Osteoblast (primary cell): ENCODE results near the gene RNASE11. TPM values are rescaled to one million over a fixed set of nuclear protein-coding genes. Genes with fewer than 3 reads are reported as not detected.

ENCODE experiments used
- DNase-seq: peaks from one replicate; pipeline ENCODE4 v3.0.0; 2011; ENCODE audit warnings: low spot score, mixed read lengths; ENCODE audit not compliant: insufficient read length; ENCODE audit errors: missing footprints
- H2AFZ ChIP-seq: 2 replicates; pipeline ENCODE4 v1.6.0; 2011; ENCODE audit warnings: mild to moderate bottlenecking, low read length
- H3K27ac ChIP-seq: 2 replicates; pipeline ENCODE4 v1.5.1; 2011; ENCODE audit warnings: mild to moderate bottlenecking, low read depth, low read length, moderate library complexity
- H3K27me3 ChIP-seq: 2 replicates; pipeline ENCODE4 v1.6.0; 2012; ENCODE audit warnings: mild to moderate bottlenecking, control low read depth, inconsistent platforms, low read length, moderate library complexity; ENCODE audit not compliant: insufficient read depth
- H3K36me3 ChIP-seq: 2 replicates; pipeline ENCODE4 v1.5.1; 2011; ENCODE audit warnings: mild to moderate bottlenecking, low read length, control low read depth, moderate library complexity; ENCODE audit not compliant: insufficient read depth
- H3K4me1 ChIP-seq: 2 replicates; pipeline ENCODE4 v1.5.1; 2011; ENCODE audit warnings: mild to moderate bottlenecking, low read length, control low read depth, moderate library complexity; ENCODE audit not compliant: insufficient read depth
- H3K4me2 ChIP-seq: 2 replicates; pipeline ENCODE4 v1.6.0; 2011; ENCODE audit warnings: mild to moderate bottlenecking, low read length; ENCODE audit not compliant: insufficient read depth
- H3K4me3 ChIP-seq: fragments of 200-600 bp; sonication (generic); 3 replicates; pipeline ENCODE4 v1.5.1; 2012; ENCODE audit warnings: mild to moderate bottlenecking, low read length, inconsistent platforms; ENCODE audit not compliant: insufficient read depth
- H3K79me2 ChIP-seq: 2 replicates; pipeline ENCODE4 v1.6.0; 2012; ENCODE audit warnings: mild to moderate bottlenecking, low read length, control low read depth, inconsistent platforms; ENCODE audit not compliant: insufficient read depth
- H3K9me3 ChIP-seq: 2 replicates; pipeline ENCODE4 v1.5.1; 2011; ENCODE audit warnings: low read depth, low read length, control low read depth
- H4K20me1 ChIP-seq: 2 replicates; pipeline ENCODE4 v1.6.0; 2012; ENCODE audit warnings: mild to moderate bottlenecking, low read length, control low read depth; ENCODE audit not compliant: insufficient read depth
- total RNA-seq: library from RNA; depleted of rRNA; stranded (reverse); fragments of >200 nt; gene quantifications from 2 replicates; pipeline ENCODE4 v1.2.3, GENCODE V29; 2012
- TF ChIP-seq, protein P1 (sequence below): IDR thresholded peaks from 2 replicates; pipeline ENCODE4 v1.5.1; 2011; ENCODE audit warnings: mild to moderate bottlenecking, low read depth, low read length, moderate library complexity; ENCODE audit errors: extremely low read depth

The RNASE11 gene
- total RNA-seq, 1 donor, result not detected

DNA sequence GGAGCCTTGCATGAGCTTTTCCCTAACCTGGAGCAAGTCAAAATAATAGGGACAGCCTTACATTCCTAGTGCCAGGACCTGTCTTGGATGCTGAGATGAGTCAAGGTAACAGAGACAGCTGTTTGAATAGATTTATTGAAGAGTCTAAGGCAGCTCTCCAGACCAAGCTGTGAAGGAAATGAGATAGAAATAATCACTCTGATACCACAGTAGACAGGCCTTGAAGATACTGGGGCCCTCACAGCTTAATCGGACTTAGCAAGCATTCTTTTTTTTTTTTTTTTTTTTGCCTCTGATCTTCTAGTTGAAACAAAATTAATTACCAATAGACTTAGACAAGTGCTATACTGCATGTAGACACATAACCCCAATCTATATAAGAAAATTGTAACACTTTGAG is 23.8 kb downstream of the RNASE11 start:
- Histone ChIP-seq H4K20me1 (no peaks in the 10 kb centered on the region), H3K79me2 (no peaks in the 10 kb centered on the region), H3K9me3 (no peaks in the 10 kb centered on the region), H2AFZ (no peak overlapping the region), H3K4me2 (no peak overlapping the region), H3K27me3 (peaks cover 7% of the 10 kb centered on the region), H3K4me3 (no peak overlapping the region), H3K27ac (no peak overlapping the region), H3K4me1 (no peaks in the 10 kb centered on the region), H3K36me3 (no peaks in the 10 kb centered on the region)
- TF ChIP-seq, protein P1, sequence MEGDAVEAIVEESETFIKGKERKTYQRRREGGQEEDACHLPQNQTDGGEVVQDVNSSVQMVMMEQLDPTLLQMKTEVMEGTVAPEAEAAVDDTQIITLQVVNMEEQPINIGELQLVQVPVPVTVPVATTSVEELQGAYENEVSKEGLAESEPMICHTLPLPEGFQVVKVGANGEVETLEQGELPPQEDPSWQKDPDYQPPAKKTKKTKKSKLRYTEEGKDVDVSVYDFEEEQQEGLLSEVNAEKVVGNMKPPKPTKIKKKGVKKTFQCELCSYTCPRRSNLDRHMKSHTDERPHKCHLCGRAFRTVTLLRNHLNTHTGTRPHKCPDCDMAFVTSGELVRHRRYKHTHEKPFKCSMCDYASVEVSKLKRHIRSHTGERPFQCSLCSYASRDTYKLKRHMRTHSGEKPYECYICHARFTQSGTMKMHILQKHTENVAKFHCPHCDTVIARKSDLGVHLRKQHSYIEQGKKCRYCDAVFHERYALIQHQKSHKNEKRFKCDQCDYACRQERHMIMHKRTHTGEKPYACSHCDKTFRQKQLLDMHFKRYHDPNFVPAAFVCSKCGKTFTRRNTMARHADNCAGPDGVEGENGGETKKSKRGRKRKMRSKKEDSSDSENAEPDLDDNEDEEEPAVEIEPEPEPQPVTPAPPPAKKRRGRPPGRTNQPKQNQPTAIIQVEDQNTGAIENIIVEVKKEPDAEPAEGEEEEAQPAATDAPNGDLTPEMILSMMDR, result no peak
- no peak for DNase-seq

DNA sequence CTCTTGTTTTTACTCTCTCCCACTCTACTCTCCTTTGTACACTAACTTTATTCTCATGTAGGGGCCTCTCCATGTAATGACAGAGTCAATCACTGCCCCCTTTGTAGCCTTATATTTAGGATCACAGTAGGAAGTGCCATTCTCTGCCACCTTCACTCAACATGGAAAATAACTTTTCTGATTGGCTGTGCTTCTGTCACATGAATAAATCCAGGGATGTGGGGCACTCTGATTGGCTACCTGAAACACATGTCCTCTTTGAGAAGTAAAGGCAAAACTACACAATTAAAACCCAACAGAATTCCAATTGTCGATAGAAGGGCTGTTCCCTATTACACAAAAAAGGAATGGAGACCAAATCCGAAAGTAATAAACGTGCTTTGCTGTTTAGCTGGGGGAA is 26.8 kb downstream of the RNASE11 start, which contains the start of gene RNASE9:
Gene RNASE9 (minus strand): TSS at position 87 of the 400 bp plus-strand sequence.
- Histone ChIP-seq H3K36me3 (no peaks in the 10 kb centered on the region), H2AFZ (no peak within 1 kb of the TSS), H3K4me1 (no peaks in the 10 kb centered on the region), H3K79me2 (no peaks in the 10 kb centered on the region), H3K27me3 (peaks cover 9% of the 10 kb centered on the region), H3K9me3 (no peaks in the 10 kb centered on the region), H3K4me3 (no peak within 1 kb of the TSS), H3K4me2 (no peak within 1 kb of the TSS), H4K20me1 (no peaks in the 10 kb centered on the region), H3K27ac (no peak within 1 kb of the TSS)
- DNase-seq, result no peak
- TF ChIP-seq, protein P1, result no peak

DNA sequence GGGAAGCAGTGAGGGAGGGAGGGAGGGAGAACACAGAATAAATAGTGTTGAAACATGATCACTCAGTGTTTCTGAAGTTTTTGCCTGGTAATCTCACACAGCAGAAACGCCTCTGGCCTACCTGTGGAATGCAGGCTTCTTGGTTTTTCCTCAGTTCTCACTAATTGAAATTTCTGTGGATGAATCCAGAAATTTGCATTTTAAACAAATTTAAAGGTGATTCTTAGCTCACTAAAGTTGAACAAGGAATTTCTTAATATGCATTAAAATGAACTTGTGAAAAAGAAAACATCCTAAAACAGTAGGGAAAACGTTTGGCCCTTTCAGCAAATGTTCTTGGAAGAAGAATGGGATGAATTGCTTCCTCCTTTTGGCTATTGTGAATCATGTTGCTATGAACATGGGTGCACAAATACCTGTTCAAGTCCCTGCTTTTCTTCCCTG is 28.3 kb downstream of the RNASE11 start:
- Histone ChIP-seq H3K27me3 (peaks cover 13% of the 10 kb centered on the region), H3K27ac (no peak overlapping the region), H4K20me1 (no peaks in the 10 kb centered on the region), H3K4me2 (no peak overlapping the region), H3K4me3 (no peak overlapping the region), H2AFZ (no peak overlapping the region), H3K36me3 (no peaks in the 10 kb centered on the region), H3K79me2 (no peaks in the 10 kb centered on the region), H3K4me1 (no peaks in the 10 kb centered on the region), H3K9me3 (no peaks in the 10 kb centered on the region)
- no peak for DNase-seq
- TF ChIP-seq, protein P1, result no peak

DNA sequence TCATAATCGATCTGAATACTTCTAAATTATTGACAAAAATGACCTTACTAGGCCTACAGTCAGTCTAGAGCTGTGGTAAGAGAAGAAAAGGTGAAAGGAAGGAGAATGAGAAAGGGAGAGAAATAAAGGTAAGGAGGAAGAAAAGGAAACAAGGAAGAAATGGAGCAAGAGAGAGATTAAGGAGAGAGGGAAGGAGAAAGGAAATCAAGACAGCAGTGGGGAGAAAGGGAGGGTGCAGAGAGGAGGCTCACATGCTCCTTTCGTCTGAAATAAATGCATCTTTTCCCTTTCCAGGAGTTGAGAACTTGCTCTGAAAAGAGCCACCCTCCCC is 30.6 kb downstream of the RNASE11 start:
- H3K4me2 ChIP-seq, result no peak overlapping the region
- H3K27me3 ChIP-seq, result peaks cover 7% of the 10 kb centered on the region
- TF ChIP-seq, protein P1, result no peak
- no peaks in the 10 kb centered on the region for H3K9me3 ChIP-seq
- H3K4me3 ChIP-seq, result no peak overlapping the region
- no peaks in the 10 kb centered on the region for H4K20me1 ChIP-seq
- no peaks in the 10 kb centered on the region for H3K36me3 ChIP-seq
- H2AFZ ChIP-seq, result no peak overlapping the region
- H3K27ac ChIP-seq, result no peak overlapping the region
- H3K4me1 ChIP-seq, result no peaks in the 10 kb centered on the region
- no peaks in the 10 kb centered on the region for H3K79me2 ChIP-seq
- DNase-seq, result no peak
